MV-4-11 (cell line): ENCODE measurements around the gene PLA2G3.
"Not testable (repeated sequence)": the region's sequence is repeated elsewhere in the genome, so short reads cannot be mapped to it uniquely, and the experiment has no call there.

ENCODE experiments used
- DNase-seq: peaks from one replicate; lab custom pipeline; 2025; lab: John Stamatoyannopoulos, UW

Gene PLA2G3

GRCh38 chr22:31099841-31100761 is 40.2 kb downstream of the PLA2G3 start:
- no peak for DNase-seq

DNA sequence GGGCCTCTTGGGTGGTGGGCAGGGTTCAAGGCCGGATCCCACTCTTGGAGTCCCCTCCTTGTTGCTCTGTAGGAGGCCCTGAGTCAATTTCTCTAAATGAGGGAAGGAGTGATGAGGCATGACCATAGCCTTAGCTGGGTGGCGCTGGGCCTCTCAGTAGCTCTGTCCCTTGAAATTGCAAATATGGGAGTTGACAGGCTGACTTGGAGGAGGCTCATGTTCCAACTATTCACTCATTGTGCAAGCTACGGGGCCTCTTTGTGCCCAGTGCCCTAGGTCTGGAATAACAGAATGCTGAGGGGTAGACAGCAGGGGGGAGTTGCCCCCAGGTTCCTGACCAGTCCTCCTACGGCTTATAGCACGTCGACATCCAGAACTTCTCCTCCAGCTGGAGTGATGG is 40.9 kb downstream of the PLA2G3 start:
- no peak for DNase-seq

DNA sequence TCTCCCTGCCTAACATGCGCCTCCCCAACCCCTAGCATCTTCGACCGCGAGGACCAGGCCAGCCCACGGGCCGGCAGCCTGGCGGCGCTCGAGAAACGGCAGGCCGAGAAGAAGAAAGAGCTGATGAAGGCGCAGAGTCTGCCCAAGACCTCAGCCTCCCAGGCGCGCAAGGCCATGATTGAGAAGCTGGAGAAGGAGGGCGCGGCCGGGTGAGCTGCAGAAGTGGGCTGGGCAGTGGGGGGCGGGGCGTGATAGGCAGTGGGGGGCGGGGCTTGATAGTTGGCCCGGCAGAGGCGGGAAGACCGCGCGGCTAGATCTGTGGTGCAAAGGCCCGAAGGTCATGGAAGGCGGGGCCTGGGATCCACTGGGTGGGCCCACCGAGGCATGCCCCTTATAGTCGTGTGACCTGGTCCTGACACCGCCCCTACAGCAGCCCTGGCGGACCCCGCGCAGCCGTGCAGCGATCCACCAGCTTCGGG is 41.6 kb downstream of the PLA2G3 start:
- no peak for DNase-seq

GRCh38 chr22:31097941-31098631 is 42.2 kb downstream of the PLA2G3 start:
- no peak for DNase-seq

DNA sequence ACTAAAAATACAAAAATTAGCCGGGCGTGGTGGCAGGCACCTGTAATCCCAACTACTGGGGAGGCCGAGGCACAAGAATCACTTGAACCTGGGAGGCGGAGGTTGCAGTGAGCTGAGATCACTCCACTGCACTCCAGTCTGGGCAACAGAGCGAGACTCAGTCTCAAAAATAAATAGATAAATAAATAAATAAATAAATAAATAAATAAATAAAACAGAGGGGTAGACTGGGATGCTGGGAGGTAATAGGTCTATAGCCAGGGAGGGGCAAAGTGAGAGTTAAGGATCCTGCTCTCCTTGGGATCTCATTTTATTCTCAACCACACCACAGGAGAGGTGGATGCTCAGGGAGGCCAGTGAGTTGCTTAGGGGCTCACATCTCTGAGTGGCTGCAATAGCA is 42.8 kb downstream of the PLA2G3 start:
- DNase-seq = not testable (repeated sequence)

DNA sequence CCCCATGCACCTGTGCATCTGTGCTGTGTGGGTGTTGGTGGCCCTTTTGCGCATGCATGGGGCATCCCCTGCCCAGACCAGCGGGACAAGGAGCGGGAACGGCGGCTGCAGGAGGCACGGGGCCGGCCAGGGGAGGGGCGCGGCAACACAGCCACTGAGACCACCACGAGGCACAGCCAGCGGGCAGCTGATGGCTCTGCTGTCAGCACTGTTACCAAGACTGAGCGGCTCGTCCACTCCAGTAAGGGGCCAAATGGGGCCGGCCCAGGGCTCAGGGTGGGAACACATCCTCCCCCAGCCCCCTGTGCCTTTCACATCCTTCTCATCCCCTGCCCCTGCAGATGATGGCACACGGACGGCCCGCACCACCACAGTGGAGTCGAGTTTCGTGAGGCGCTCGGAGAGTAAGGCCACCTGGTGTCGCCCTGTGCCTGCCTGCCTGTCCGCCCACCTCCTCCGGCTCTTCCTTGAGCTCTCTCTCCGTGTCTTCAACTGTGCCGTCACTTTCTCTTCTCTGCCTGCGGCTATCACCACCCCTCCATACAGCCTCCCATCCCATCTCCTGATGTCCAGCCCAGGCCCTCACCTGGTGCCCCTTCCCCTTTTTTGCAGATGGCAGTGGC is 43.5 kb downstream of the PLA2G3 start:
- DNase-seq = no peak

DNA sequence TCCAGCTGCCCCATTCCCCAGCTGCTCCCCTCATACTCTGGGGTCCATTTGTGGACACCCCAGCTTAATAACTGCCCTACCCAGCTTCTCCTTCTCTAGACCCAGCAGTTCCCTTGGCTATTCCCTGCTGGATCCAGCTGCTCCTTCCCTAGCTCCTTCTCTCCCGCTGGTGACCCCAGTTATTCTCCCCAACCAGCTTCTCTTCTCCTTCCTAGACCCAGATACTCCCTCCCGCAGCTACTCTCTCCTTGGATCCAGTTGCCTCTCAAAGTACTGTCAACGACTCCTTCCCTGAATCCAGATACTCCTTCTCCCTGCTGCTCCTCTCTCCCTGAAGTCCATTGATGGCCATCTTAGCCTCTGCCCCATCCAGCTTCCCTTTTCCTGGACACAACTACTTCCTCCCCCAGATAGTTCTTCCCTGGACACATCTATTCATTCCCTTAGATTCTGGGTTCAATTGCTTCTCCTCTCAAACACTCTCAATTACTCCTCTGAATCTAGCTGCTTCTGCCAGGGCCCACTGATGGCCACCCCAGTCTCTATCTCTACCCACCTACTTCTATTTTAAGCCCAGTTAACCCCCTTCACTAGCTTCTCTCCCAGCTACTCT is 44.6 kb downstream of the PLA2G3 start:
- DNase-seq = no peak

DNA sequence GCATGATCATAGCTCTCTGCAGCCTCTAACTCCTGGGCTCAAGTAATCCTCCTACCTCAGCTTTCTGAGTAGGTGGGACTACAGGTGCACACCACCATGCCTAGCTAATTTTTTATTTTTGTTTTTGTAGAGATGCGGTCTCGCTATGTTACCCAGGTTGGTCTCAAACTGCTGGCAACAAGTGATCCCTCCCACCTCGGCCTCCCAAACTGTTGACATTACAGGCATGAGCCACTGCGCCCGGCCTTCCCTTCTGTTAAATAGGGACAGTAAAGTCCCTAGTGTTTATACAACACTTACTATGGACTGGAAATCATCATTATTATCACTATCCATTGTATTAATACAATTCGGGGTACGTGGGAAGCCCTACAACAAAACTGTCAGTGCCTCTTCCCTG is 45.6 kb downstream of the PLA2G3 start:
- DNase-seq = no peak

DNA sequence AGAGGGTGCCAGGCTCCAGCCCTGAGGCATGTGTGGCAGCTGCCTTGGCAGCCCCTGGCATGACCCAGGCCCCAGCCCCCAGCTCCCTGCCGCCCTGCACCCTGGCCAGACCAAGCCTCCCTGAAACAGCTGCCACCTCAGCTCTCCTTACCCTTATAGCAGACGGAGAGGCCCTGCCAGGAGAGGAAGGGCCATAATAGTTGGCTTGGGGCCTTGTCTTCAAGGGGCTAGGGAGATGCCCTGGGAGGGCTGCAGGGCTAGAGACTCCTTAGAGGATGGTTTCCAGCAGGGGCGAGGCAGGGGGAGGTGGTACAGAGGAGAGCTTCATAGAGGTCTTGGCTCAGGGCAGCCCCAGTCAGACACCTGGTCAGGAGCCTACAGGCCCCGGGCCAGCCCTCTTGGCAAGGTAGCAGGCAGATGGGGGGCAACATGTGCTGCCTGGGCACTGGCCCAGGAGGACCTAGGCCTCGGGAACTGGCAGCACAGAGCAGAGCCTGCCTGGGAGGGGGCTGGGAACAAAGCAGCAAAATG is 46.2 kb downstream of the PLA2G3 start:
- DNase-seq = no peak

DNA sequence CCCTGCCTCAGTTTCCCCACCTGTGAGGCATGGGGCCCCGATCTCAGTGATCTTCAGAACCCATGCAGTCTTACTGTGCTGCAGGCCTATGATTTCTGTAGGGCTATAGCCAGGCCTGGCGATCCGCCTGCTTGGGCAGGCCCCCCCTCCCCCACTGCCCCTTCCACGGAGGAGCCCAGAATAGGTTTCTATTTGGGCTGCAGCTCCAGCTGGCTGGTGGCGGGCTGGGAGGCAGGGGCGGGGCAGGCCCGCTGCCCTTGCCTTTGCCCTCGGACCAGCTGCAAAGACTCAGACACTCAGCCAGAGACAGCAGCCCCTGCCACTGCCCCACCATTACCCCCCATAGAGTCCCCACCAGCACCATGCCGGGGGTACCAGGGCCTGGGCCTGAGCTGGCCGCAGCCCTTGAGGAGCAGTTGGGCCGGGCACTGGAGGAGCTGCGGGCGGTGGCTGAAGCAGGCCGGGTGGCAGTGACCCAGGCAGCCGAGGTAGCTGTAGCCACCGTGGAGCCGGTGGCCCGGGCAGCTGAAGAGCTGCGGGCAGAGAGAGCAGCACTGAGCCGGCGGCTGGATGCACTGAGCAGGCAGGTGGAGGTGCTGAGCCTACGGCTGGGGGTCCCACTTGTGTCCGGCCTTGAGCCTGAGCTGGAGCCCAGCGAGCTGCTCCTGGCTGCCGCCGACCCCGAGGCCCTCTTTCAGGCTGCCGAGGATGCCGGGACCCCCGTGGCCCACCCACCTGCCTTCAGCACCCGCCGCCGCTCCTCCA is 47.0 kb downstream of the PLA2G3 start:
- DNase-seq = no peak

DNA sequence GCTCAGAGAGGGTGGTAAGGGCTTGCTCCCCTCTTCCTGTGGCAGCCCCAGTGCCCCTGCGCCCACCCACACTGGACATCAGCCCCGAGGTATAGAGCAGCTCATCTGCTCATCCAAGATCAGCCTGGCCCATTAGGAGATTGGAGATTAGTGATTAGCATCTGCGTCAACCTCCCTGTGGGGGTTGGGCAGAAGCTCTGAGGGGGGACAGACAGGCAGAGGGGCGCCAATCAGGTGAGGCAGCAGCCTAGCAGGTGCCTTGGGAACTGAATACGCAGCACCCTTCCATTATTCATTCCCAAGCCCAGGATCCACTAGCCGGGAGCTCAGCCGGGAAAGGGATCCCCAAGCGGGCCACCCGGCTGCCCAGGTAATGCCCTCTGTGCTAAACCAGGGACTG is 48.1 kb downstream of the PLA2G3 start:
- DNase-seq = no peak

GRCh38 chr22:31091106-31091975 is 49.0 kb downstream of the PLA2G3 start:
- DNase-seq = no peak

DNA sequence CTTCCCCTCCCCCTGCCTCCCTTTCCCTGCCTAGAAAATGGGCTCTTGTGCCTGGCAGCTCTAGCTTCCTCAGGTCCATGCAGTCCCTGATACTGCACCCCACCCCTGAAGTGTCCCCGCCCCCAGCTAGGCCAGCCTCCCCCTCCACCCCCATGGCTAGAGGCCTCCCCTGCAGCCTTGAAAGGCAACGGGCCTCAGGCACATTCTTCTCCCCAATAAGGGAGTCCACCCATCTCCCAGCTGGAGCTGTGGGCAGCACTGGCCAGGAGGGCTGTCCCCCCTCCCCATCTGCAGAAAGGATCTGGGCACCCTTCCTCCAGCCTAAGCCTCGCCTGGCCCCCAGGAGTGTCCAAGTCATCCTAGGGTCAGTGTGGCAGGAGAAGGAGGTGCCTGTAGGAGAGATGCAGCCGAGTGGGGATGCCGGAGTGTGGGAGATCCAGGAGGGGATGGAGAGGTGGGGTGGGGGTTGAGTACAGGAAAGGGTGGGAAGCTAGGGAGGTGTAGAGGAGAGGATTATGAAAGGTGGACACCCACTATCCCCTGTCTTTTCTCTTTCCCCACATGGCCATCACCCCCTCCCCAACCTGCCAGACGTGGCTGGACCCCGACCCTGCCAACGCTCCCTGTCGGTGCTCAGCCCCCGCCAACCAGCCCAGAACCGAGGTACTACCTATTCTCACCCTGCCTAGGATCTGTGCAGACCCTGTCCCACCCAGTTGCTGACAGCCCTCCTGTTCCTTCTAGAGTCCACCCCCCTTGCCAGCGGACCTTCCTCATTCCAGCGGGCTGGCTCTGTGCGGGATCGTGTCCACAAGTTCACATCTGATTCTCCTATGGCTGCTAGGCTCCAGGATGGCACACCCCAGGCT is 49.9 kb downstream of the PLA2G3 start:
- no peak for DNase-seq

DNA sequence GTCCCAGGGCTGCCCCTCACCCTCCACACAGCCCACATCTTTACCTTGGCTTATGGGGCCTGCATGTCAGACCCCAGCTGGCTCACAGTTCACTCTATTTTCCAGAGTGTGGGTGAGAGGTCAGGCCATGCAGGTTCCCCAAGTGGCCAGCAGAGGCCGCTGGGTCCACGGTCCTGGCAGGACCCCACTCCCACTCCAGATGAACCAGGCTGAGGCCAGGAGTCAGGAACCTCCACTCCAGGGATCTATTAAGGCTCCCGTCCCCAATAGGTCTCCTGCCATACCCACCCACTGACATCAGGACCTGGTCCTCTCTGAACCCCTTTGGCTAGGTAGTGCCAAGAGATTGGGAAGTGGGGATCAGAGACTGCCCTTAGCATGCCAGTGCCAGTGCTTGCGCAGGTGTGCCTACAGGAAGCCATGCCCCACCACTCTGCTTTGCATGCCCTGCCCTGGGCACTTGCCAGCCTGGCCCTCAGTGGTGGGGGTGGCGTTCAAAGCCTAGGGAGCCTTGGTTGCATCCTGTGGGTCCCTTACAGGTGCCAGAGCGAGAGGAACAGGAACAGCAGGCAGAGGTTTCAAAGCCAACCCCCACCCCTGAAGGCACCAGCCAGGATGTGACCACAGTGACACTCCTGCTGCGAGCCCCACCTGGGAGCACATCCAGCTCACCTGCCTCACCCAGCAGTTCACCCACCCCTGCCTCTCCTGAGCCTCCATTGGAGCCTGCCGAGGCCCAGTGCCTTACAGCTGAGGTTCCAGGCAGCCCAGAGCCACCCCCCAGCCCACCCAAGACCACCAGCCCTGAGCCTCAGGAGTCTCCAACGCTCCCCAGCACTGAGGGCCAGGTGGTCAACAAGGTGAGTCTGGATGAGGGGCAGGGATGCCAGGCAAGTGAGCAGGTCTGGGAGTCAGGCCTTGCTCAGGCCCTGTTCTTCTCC is 50.9 kb downstream of the PLA2G3 start:
- no peak for DNase-seq

- no peak for DNase-seq
Measured at GRCh38 chr22:31088233-31088986, 51.9 kb downstream of the PLA2G3 start.

DNA sequence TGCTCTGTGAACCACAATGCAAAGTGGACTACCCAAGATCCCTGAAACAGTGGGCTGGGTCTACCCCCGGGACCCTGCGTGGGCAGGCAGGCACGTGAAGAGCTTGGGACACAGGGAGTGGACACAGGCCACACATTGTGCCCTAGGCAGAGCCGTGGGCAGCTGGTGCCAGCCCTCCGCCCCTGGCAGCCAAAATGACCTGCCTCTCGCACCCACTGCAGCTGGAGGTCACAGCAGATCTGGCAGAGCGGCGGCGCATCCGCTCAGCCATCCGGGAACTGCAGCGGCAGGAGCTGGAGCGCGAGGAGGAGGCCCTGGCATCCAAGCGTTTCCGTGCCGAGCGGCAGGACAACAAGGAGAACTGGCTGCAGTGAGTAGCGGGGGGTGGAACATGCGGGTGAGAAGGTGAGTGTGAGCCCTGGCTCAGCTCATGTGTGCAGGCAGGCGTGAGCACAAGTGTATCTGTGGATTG is 52.5 kb downstream of the PLA2G3 start:
- no peak for DNase-seq

DNA sequence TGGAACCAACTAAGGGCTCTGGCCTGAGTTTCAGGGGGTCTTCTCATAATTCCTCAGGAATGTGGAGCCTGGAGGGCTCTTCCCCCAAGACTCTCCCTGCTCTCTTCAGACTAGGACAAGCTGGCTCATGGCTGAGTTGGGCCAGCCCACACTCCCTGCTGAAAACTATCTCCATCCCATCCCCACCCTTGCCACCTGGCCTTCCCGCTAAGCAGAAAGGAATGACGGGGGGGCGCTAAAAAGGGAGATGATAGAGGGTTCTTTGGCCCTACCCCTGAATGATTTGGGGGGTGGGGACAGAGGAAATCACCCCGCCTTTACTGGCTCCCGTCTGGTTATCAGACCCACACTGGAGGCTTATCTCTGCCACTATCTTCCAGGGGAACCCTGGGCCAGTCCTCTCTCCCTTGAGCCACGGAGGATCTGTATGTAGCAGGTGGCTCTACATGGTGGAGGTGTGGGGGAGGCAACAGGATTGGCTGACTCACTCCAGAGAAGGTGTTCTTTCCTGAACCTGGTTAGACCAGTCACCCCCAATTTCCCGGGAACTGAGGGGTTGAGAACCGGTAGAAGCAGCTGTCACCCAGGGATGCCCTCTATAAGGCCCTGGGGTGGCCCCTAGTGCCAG is 53.5 kb downstream of the PLA2G3 start:
- DNase-seq = no peak
